K562 (cell line): Measurements from ENCODE around the gene AMIGO1. TPM values are rescaled to one million over a fixed set of nuclear protein-coding genes. Genes with fewer than 3 reads are reported as not detected.
A peak's percentile ranks its signal among the peaks of the same experiment; 100 is the strongest.

ENCODE experiments used
- DMBX1 ChIP-seq: fragments of 250-450 bp; sonication (Bioruptor Pico); IDR thresholded peaks from 2 replicates; pipeline ENCODE4 v1.8.0; 2022; ENCODE audit warnings: inconsistent platforms, mild to moderate bottlenecking, moderate library complexity, borderline replicate concordance
- DPF2 ChIP-seq: fragments of 450-650 bp; IDR thresholded peaks from 2 replicates; pipeline ENCODE4 v1.6.1; 2016
- GATAD2A ChIP-seq: fragments of 450-650 bp; IDR thresholded peaks from 2 replicates; pipeline ENCODE4 v1.6.1; 2017
- LCOR ChIP-seq: sonication (generic); formaldehyde crosslinking; IDR thresholded peaks from 2 replicates; pipeline ENCODE4 v1.8.0; 2022; ENCODE audit warnings: mild to moderate bottlenecking, missing genetic modification reagents
- MBD2 ChIP-seq: sonication (generic); IDR thresholded peaks from 2 replicates; pipeline ENCODE4 v1.6.1; 2016; ENCODE audit warnings: low read depth, borderline replicate concordance
- NR1H2 ChIP-seq: sonication (generic); formaldehyde crosslinking; IDR thresholded peaks from 2 replicates; pipeline ENCODE4 v1.4.0; 2020; ENCODE audit warnings: mild to moderate bottlenecking, missing genetic modification reagents
- NR3C1 ChIP-seq: sonication (generic); formaldehyde crosslinking; IDR thresholded peaks from 2 replicates; pipeline ENCODE4 v1.8.1; 2022; ENCODE audit warnings: missing genetic modification reagents
- POLR2A ChIP-seq: fragments of 450-650 bp; conservative IDR thresholded peaks from 2 replicates; pipeline ENCODE4 v1.6.1; 2016
- POLR3A ChIP-seq: IDR thresholded peaks from 2 replicates; pipeline ENCODE4 v1.6.1; 2011; ENCODE audit warnings: borderline replicate concordance, mild to moderate bottlenecking, moderate library complexity; ENCODE audit not compliant: insufficient read length, insufficient read depth; ENCODE audit errors: extremely low read depth
- RBBP5 ChIP-seq: fragments of 200-600 bp; sonication (generic); IDR thresholded peaks from 2 replicates; pipeline ENCODE4 v1.6.1; 2012; ENCODE audit warnings: borderline replicate concordance, mild to moderate bottlenecking, low read length, control low read depth, inconsistent platforms; ENCODE audit not compliant: insufficient read depth, poor library complexity, severe bottlenecking
- RBM34 ChIP-seq: fragments of 200-400 bp; formaldehyde crosslinking; IDR thresholded peaks from 2 replicates; pipeline ENCODE4 v1.6.1; 2018; ENCODE audit warnings: low read length, borderline replicate concordance; ENCODE audit not compliant: insufficient read depth
- TAF9B ChIP-seq: fragments of 450-650 bp; IDR thresholded peaks from 2 replicates; pipeline ENCODE4 v1.6.1; 2018; ENCODE audit warnings: mild to moderate bottlenecking; ENCODE audit not compliant: partially characterized antibody
- ZNF41 ChIP-seq: fragments of 250-450 bp; sonication (Bioruptor Pico); conservative IDR thresholded peaks from 2 replicates; pipeline ENCODE4 v1.4.0; 2020; ENCODE audit warnings: mild to moderate bottlenecking
- polyA plus RNA-seq, 8 experiments: library from polyadenylated mRNA; depleted of rRNA in 4 of 8; stranded (reverse) in 5 of 8; unstranded in 3 of 8; fragments of >200 nt; fragmentation: Nextera tagmentation in 2 of 8; fragmentation: Illumina TruSeq in 1 of 8; extraction: Ambion mirVana in 2 of 8; extraction: Trizol in 1 of 8; gene quantifications; 2 replicates each; pipeline versions ENCODE4 v1.2.1 to v1.2.3, GENCODE V29; 2011 to 2014; ENCODE audit warnings: inconsistent platforms in 1 of 8, missing spikeins in 1 of 8
- total RNA-seq, 7 experiments: library from RNA; depleted of rRNA in 6 of 7; stranded (reverse); fragments of >200 nt in 6 of 7; fragmentation: Illumina TruSeq in 2 of 7; extraction: Trizol in 2 of 7; gene quantifications; 2 replicates each; pipeline versions ENCODE4 v1.2.1 to v1.2.3, GENCODE V29; 2011 to 2021; ENCODE audit warnings: low replicate concordance in 1 of 7
- TF ChIP-seq, protein P1 (sequence below): sonication (generic); formaldehyde crosslinking; IDR thresholded peaks from 2 replicates; pipeline ENCODE4 v1.8.1; 2023; ENCODE audit warnings: missing genetic modification reagents, mild to moderate bottlenecking, borderline replicate concordance
- TF ChIP-seq, protein P2 (sequence below): fragments of 250-450 bp; sonication (Bioruptor Pico); IDR thresholded peaks from 2 replicates; pipeline ENCODE4 v1.5.0; 2021; ENCODE audit warnings: mild to moderate bottlenecking, borderline replicate concordance
- TF ChIP-seq, protein P3 (sequence below), 2 experiments: fragments of 150-350 bp in 1 of 2; IDR thresholded peaks; 2 replicates each; pipeline ENCODE4 v1.6.1; 2012 to 2016; ENCODE audit warnings: low read depth in 2 of 2, low read length in 2 of 2, mild to moderate bottlenecking in 1 of 2, moderate library complexity in 1 of 2

The AMIGO1 gene
- total and polyA plus RNA-seq, 9 of the 15 experiments (the other 6 are each of a cell fraction or from before 2014, with no cell fraction given): 0.24 to 1.0 (median 0.54) TPM

DNA sequence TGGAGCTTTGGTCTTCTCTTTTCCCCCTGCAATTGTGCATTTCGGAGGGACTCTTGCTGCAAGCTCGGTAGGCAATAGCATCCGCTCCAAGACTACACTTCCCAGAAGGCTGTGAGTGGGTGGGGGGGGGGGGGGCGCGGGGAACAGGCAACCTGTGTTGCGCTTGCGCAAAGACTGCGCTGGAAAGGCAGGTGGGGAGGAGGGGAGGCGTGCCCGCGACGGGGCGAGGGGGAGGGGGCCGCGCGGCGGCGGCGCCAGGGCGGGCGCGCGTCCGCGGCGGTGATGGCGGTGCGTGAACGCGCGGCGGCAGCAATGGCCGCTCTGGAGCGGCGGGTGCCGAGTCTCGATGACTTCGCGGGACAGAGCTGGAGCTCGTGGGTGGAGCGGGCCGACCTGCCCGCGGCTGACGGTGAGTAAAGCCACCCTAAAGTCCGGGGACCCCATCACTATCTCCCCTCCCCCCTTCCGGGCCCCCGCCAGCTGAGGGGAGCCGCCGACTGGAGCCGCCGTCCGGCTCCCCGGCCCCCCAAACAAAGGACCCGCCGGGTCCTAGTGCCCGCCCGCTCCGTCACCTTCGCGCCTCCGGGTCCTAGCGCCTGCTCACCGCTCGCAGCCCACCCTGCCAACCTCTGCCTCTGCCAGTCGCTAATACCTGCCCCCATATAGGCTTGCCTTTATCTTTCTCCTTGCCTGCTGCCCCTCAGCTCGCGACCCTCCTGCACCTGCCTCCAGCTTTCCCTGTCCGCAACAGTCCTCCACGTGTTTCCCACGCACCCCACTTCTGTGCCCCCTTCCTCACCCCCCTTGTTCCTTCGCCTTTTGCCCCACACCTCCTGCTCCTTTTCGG lies 25.6 kb downstream of the AMIGO1 start, which contains the start of gene ATXN7L2 (continued):
- TF ChIP-seq RBBP5 (peak; percentile 86), RBM34 (no peak), POLR3A (no peak), ZNF41 (no peak), GATAD2A (peak; percentile 80), TAF9B (peak; percentile 99), DPF2 (peak; percentile 88), NR3C1 (CRISPR knock-in tag) (peak; percentile 93), POLR2A (peak; percentile 90), LCOR (CRISPR knock-in tag) (peak; percentile 70; the same call in 1 of the 2 replicates), NR1H2 (CRISPR knock-in tag) (peak; percentile 90; the same call in 1 of the 2 replicates), DMBX1 (peak; percentile 89), MBD2 (peak; percentile 54; the same call in 1 of the 2 replicates)
- TF ChIP-seq, protein P1, sequence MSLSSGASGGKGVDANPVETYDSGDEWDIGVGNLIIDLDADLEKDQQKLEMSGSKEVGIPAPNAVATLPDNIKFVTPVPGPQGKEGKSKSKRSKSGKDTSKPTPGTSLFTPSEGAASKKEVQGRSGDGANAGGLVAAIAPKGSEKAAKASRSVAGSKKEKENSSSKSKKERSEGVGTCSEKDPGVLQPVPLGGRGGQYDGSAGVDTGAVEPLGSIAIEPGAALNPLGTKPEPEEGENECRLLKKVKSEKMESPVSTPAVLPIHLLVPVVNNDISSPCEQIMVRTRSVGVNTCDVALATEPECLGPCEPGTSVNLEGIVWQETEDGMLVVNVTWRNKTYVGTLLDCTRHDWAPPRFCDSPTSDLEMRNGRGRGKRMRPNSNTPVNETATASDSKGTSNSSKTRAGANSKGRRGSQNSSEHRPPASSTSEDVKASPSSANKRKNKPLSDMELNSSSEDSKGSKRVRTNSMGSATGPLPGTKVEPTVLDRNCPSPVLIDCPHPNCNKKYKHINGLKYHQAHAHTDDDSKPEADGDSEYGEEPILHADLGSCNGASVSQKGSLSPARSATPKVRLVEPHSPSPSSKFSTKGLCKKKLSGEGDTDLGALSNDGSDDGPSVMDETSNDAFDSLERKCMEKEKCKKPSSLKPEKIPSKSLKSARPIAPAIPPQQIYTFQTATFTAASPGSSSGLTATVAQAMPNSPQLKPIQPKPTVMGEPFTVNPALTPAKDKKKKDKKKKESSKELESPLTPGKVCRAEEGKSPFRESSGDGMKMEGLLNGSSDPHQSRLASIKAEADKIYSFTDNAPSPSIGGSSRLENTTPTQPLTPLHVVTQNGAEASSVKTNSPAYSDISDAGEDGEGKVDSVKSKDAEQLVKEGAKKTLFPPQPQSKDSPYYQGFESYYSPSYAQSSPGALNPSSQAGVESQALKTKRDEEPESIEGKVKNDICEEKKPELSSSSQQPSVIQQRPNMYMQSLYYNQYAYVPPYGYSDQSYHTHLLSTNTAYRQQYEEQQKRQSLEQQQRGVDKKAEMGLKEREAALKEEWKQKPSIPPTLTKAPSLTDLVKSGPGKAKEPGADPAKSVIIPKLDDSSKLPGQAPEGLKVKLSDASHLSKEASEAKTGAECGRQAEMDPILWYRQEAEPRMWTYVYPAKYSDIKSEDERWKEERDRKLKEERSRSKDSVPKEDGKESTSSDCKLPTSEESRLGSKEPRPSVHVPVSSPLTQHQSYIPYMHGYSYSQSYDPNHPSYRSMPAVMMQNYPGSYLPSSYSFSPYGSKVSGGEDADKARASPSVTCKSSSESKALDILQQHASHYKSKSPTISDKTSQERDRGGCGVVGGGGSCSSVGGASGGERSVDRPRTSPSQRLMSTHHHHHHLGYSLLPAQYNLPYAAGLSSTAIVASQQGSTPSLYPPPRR (CRISPR knock-in tag): peak; percentile 97; the same call in 1 of the 2 replicates
- TF ChIP-seq, protein P2, sequence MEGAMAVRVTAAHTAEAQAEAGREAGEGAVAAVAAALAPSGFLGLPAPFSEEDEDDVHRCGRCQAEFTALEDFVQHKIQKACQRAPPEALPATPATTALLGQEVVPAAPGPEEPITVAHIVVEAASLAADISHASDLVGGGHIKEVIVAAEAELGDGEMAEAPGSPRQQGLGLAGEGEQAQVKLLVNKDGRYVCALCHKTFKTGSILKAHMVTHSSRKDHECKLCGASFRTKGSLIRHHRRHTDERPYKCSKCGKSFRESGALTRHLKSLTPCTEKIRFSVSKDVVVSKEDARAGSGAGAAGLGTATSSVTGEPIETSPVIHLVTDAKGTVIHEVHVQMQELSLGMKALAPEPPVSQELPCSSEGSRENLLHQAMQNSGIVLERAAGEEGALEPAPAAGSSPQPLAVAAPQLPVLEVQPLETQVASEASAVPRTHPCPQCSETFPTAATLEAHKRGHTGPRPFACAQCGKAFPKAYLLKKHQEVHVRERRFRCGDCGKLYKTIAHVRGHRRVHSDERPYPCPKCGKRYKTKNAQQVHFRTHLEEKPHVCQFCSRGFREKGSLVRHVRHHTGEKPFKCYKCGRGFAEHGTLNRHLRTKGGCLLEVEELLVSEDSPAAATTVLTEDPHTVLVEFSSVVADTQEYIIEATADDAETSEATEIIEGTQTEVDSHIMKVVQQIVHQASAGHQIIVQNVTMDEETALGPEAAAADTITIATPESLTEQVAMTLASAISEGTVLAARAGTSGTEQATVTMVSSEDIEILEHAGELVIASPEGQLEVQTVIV: no peak
- TF ChIP-seq, protein P3, sequence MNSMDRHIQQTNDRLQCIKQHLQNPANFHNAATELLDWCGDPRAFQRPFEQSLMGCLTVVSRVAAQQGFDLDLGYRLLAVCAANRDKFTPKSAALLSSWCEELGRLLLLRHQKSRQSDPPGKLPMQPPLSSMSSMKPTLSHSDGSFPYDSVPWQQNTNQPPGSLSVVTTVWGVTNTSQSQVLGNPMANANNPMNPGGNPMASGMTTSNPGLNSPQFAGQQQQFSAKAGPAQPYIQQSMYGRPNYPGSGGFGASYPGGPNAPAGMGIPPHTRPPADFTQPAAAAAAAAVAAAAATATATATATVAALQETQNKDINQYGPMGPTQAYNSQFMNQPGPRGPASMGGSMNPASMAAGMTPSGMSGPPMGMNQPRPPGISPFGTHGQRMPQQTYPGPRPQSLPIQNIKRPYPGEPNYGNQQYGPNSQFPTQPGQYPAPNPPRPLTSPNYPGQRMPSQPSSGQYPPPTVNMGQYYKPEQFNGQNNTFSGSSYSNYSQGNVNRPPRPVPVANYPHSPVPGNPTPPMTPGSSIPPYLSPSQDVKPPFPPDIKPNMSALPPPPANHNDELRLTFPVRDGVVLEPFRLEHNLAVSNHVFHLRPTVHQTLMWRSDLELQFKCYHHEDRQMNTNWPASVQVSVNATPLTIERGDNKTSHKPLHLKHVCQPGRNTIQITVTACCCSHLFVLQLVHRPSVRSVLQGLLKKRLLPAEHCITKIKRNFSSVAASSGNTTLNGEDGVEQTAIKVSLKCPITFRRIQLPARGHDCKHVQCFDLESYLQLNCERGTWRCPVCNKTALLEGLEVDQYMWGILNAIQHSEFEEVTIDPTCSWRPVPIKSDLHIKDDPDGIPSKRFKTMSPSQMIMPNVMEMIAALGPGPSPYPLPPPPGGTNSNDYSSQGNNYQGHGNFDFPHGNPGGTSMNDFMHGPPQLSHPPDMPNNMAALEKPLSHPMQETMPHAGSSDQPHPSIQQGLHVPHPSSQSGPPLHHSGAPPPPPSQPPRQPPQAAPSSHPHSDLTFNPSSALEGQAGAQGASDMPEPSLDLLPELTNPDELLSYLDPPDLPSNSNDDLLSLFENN (IDR thresholded peaks at IDR 0.05; ENCODE audit: low read depth in 2 of 2, low read length in 2 of 2): peak in 1 of 2 experiments; percentile 63; a peak in 2 of 4 replicates
